Pulmonary artery endothelial cell (primary cell): ENCODE results near the gene PTPRE. TPM values are rescaled to one million over a fixed set of nuclear protein-coding genes. Genes with fewer than 3 reads are reported as not detected.
"Not testable (repeated sequence)": the region's sequence is repeated elsewhere in the genome, so short reads cannot be mapped to it uniquely, and the experiment has no call there.

Experiments used
- DNase-seq: peaks from one replicate; pipeline ENCODE4 v3.0.0-alpha.2; 2011; ENCODE audit warnings: low read depth, low spot score
- total RNA-seq: library from RNA; depleted of rRNA; stranded (reverse); fragments of >200 nt; gene quantifications from 2 replicates; pipeline ENCODE4 v1.2.3, GENCODE V29; 2014

PTPRE gene
- total RNA-seq, 1 donor from 2014 or later: 43.3 TPM

GRCh38 chr10:127978481-127978880 is 71.6 kb downstream of the PTPRE start:
- no peak for DNase-seq

DNA sequence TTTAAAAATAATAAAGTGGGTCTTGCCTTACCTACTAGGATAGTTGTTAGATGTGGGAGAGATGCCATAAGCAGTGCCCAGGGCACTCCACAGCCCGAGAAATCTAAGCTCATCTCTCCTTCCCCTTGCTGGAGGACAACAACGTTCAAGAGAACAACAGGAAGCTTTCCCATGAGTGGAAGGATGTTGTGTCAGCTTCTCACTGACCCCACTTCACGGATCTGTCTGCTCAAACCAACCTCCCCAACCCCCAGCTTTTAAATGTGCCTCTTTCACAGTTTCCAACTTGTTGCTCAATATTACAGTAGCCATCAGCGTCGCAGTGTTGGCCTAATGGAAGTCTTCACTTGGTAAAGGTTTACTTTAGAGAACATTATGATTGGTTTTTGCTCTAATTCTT is 72.1 kb downstream of the PTPRE start:
- DNase-seq: no peak

DNA sequence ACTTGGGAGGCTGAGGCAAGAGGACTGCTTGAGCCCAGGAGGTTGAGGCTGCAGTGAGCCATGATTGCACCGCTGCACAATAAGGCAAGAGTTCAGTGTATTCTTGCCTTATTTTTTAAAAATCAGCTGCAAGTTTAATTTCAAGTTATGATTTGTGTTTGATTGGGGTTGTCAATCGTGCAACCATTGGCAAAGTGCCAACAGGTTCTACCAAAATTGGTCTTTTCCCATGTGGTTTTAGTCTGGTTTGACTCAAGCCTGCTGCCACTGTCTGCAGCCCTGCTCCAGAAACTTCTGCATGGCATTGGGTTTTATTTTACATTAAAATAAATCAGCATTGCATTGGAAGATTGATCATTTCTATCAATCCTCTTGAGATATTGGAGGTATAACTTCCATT is 72.7 kb downstream of the PTPRE start:
- no peak for DNase-seq

- no peak for DNase-seq
Observed at GRCh38 chr10:127980898-127981297, 74.0 kb downstream of the PTPRE start.

- no peak for DNase-seq
Observed at GRCh38 chr10:127982601-127983000, 75.7 kb downstream of the PTPRE start.

- DNase-seq: no peak
Observed at GRCh38 chr10:127983344-127984100, 76.6 kb downstream of the PTPRE start.

- DNase-seq: no peak
Observed at GRCh38 chr10:127984945-127985344, 78.0 kb downstream of the PTPRE start.

DNA sequence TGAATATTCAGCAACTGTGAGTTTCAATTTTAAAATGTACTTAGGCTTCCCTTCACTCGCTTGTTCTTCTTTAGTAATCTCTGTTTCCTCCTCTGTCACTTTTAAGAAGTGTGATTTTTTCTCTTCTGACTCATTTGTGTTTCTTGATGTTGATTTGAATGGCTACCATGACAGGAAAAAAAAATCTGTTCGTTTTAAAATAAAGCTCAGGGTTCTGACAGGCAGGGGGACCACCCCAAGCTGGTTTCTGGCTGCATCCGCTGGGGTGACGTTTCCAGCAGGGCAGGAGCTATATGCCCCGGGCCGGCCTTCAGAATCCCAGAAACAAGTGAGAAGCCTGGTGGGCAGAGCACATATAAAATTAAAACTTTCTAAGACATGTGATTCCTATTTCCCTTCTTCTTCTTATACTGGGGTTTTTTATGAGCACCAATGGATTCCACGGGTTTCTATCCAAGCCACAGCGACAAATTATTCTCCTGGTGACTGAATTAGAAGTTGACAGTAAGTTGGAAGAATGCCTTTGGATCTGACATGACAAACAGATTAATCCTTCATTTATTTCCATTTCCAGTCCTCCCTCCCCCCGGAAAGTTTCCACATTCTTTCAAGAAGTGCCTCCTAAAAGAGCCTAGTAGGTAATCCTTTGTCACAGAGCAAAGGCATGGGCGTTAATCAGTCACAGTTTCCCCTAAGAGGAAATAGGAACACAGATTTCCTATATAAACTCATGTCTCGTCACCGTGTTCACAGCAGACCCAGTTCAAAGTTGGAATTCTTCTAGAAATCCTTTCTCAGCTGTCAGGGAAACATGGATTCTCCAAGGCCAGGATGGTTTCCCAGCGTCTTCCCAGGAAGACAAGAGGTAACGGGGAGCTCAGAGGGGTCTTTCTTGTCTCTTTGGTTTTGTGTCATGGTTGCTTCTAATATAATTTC is 79.9 kb downstream of the PTPRE start:
- DNase-seq: no peak

GRCh38 chr10:127987467-127988380 is 80.8 kb downstream of the PTPRE start:
- DNase-seq: no peak

GRCh38 chr10:127989481-127990012 is 82.6 kb downstream of the PTPRE start:
- DNase-seq: peak; percentile 73

- not testable (repeated sequence) for DNase-seq
Observed at GRCh38 chr10:127990132-127990788, 83.4 kb downstream of the PTPRE start.

DNA sequence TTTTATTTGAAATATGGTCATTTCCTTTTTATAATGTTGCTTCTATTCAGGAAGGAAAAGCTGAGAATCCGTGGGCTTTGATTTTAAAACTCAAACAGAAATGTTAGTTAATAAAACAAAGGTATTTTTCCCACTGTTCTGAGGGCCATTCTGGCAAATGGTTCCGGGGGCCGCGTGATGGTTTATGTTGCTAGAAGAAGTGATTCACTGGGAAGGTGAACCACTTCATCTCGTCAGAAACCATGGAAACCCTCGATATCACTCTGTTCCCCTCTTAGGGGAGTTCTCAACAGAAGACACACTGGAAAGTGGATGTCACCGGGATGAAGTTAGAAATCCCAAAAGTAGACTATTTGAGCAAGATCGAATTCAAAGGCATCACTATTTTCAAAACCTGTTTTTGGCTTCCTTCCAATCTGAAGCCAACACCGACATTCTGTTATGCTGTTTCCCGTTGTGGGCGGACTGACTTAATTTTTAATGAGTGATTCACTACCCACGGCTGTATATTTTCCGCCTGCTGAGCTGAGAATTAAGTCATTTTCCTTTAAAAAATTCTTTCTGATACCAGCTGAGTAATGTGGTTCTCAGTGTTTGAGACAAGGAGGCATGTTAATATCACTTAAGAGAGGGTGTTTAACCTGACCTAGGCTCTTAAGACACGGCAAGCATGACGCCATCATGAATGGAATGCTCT is 84.1 kb downstream of the PTPRE start:
- peak; percentile 91 for DNase-seq

DNA sequence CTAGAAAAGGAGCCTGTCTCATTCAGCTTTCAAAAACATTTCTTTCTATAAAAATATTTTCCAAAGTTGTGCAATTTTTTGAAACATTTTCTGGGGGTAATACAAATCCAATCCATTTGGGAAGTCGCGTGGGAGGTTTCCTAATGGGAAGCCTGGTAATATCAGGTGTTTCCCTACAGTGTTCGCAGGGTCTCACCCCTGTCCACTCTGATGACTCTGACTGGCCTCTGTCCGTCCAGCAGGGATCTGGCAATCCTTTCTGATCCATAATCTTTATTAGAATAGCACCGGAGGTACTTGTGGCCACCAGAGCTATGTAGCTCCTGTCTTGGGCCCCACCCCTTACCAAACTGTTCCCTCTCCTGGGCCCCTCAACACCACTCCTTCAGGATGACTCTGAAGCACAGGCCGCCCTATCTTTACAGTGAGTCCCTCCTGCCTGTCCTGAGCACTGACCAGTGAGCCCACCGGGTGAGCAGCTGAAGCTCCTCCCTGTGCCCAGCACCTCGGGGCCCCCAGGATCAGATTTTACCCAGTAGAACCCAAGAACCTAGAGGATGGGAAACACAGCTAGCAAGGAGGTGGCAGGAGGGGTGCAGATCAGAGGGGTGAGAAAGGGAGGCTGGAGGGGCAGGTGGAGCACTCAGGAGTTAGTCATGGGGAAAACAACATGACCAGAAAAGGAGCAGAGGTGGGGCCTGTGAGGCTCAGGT is 84.8 kb downstream of the PTPRE start:
- no peak for DNase-seq

GRCh38 chr10:127992376-127992775 is 85.5 kb downstream of the PTPRE start:
- no peak for DNase-seq

DNA sequence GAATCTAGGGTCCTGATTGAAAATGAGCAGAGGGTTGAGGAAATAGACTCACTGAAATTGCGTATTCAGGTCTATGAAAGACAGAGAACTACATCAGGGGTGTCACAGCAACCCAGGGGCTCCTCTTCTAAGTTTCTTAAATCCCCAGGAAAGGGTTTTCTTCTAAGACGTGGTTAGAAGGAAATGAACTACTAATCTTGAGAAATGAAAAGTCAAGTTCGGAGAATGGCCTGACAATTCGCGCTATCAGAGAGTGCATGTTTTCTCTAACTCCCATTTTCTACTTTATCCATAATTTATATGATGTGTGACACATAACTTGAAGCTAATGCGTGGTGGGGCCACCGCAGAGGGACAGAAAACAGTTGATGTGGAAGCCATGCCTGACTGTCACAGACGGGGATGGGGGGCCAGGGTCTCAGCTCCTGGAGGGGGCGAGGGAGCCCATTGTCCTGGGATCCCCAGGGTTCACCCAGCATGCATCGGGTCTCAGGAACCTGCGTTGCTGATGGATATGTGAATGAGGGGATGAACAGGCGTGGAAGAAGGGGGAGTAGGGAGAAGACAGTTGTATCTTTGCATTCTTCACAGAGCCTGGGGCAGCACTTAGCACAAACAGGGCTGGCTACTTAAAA is 86.3 kb downstream of the PTPRE start:
- DNase-seq: no peak

- no peak for DNase-seq
Observed at GRCh38 chr10:127995939-127996338, 89.0 kb downstream of the PTPRE start.

GRCh38 chr10:127996586-127996985 is 89.7 kb downstream of the PTPRE start:
- no peak for DNase-seq

DNA sequence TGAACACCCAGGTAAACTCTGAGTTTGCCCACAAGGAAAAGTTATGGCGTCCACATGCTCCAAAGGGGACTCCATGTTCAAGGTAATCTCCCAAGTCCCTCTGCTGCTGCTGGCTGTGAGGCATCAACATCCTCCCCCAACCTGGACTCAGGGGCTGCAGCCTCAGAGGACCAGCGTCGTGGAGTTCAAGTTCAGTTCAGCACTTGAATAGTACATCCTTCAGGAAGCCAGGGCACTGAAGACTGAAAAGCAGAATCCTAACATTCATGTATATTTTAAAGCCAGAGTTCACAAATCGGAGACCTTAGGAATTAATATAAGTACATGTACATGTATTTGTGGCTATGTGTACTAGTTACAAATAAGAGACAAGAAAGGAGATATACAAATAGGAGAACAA is 90.4 kb downstream of the PTPRE start:
- no peak for DNase-seq

DNA sequence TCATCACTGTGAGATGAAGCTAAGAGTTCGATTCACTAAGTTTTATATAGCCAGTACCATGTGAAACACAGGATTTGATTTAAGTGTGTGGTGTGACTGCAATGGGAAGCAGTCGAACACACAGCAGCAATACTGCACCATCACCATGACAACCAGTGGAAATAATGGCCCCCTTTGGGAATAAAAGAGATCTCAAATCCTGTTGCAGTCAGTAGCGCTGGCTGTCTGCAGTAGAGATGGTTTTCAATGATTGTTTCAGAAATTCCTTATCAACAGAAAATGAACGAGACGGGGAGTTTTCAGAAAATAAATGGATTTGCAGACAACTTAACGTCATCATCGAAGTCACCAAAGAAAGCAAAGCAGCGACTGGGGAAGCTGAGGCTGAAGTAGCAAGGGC is 91.0 kb downstream of the PTPRE start:
- DNase-seq: no peak
